Mesangial cell (primary cell): ENCODE measurements around the gene CDY2A. TPM values are rescaled to one million over a fixed set of nuclear protein-coding genes. Genes with fewer than 3 reads are reported as not detected.

ENCODE experiments used
- total RNA-seq: library from RNA; depleted of rRNA; stranded (reverse); fragments of >200 nt; gene quantifications from 2 replicates; pipeline ENCODE4 v1.2.3, GENCODE V29; 2015

Gene CDY2A
- not detected in 2 replicates for total RNA-seq

GRCh38 chrY:18025487-18025886 lies at the start of gene CDY2A:
CDY2A (plus strand) TSS chrY:18025787; CDS start chrY:18026115, 328 bp downstream.

Other genes starting within 250 kb of the CDY2A start
- not detected in 2 replicates for gene CDY2B, start 145.6 kb upstream of the CDY2A start, total RNA-seq